GM10266 (cell line): Measurements from ENCODE around the gene MUC22.

Experiments
- DNase-seq: peaks from one replicate; pipeline ENCODE4 v3.0.0; 2012; ENCODE audit errors: extremely low spot score
- CTCF ChIP-seq: IDR thresholded peaks from 2 replicates; pipeline ENCODE4 v1.5.1; 2012; ENCODE audit warnings: mild to moderate bottlenecking, low read depth; ENCODE audit not compliant: control insufficient read depth, insufficient read depth; ENCODE audit errors: missing control alignments

MUC22 gene

DNA sequence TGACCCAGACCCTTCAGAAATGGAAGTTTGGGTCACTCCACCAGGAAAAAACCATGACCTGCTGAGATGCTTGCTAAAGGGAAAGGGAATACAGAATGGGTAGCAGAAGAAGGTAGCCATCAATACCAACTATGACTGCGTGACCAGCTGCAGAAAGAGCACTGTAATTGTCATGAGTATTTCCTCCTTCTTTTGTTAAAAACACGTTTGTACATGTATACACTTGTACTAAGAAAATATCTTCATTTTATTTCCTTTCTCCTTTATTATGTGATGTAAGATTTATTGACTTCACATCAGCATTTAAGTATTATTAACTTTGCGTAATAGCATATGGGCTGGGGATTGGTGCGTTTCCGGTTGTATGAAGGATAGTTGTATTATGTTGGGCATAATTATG is 39.3 kb upstream of the MUC22 start:
- no peak for DNase-seq
- TF ChIP-seq CTCF = no peak

- TF ChIP-seq CTCF = no peak
- no peak for DNase-seq
These were observed 37.5 kb upstream of the MUC22 start for GRCh38 chr6:30972816-30973215.

GRCh38 chr6:30974490-30975252 is 35.6 kb upstream of the MUC22 start:
- no peak for TF ChIP-seq CTCF
- DNase-seq = no peak

GRCh38 chr6:30979141-30979540 is 31.1 kb upstream of the MUC22 start:
- no peak for DNase-seq
- TF ChIP-seq CTCF = no peak

DNA sequence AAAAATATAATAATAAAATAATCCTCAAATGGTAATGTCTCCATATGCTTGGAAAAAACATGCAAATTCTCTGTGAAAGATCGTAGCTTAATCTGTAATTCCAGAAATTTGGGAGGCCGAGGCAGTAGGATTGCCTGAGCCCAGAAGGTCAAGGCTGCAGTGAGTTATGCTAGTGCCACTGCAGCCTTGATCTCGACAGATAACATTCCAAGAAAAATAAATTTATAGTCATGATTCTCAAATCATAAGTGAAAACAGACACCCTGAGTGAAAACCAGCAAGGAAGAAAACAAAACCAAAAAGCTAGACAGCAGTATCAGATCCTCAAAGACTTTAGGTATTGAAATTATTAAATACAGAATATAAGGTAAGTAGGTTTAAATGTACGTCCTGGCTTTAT is 30.6 kb upstream of the MUC22 start:
- no peak for DNase-seq

GRCh38 chr6:30981942-30982772 is 28.1 kb upstream of the MUC22 start:
- no peak for DNase-seq
- TF ChIP-seq CTCF = no peak

More for the DNA sequence above, 30.6 kb upstream of the MUC22 start:
- TF ChIP-seq CTCF = no peak

DNA sequence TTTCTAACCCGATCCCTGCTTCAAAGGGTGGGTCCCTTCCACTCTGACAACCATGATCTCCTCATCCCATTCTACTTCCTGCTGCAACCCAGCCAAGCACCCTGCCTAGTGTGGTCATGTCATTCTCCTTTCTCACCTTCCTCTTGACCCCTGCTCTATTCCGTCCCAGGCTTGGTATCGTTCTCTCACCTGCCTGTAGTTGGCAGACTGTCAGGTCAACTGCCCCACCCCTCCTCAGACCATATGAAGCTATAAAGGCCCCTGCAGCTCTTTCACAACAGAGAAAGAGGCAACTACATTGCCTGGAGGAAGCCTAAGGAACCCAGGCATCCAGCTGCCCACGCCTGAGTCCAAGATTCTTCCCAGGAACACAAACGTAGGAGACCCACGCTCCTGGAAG is 26.8 kb upstream of the MUC22 start, which contains the start of gene MUC21:
MUC21 (plus strand) TSS at position 280 of the 400 bp plus-strand sequence. CDS start 241 bp downstream, outside the sequence.
- no peak for DNase-seq
- TF ChIP-seq CTCF = no peak
